ENCODE results near the gene ZNF511.
"Not testable (repeated sequence)": the region's sequence is repeated elsewhere in the genome, so short reads cannot be mapped to it uniquely, and the experiment has no call there.

ZNF511 gene

GRCh38 chr10:133318494-133319127 lies 9.9 kb downstream of the ZNF511 start:
- Histone ChIP-seq H3K4me3 (ENCODE audit: low read depth, low read length) (peak overlapping the region; percentile 72), H3K27ac (ENCODE audit: low read depth, low read length) (no peak overlapping the region), H3K9me3 (ENCODE audit: control insufficient read depth, insufficient read depth, low read length) (no peaks in the 10 kb centered on the region), H3K27me3 (ENCODE audit: control insufficient read depth, insufficient read depth, low read length) (peaks cover 9% of the 10 kb centered on the region), H3K36me3 (ENCODE audit: control insufficient read depth, insufficient read depth, low read length) (no peaks in the 10 kb centered on the region), H3K4me1 (ENCODE audit: control insufficient read depth, insufficient read depth, low read length) (no peaks in the 10 kb centered on the region), H3K9ac (ENCODE audit: low read depth, low read length) (peak overlapping the region; percentile 56; the same call in 1 of the 2 replicates)

DNA sequence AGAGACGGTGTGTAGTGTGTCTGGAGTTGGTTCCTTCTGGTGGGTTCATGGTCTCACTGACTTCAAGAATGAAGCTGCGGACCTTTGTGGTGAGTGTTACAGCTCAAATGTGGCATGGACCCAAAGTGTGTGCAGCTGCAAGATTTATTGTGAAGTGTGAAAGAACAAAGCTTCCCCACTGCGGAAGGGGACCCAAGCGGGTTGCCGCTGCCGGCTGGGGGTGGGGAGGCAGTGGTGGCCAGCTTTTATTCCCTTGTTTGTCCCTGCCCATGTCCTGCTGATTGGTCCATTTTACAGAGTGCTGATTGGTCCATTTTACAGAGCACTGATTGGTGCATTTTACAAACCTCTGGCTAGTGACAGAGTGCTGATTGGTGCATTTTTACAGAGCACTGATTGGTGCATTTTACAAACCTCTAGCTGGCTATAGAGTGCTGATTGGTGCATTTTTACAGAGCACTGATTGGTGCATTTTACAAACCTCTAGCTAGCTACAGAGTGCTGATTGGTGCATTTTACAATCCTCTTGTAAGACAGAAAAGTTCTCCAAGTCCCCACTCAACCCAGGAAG lies 12.2 kb downstream of the ZNF511 start:
- not testable (repeated sequence) for H3K9me3 ChIP-seq (ENCODE audit: control insufficient read depth, insufficient read depth, low read length); H3K4me1 ChIP-seq (ENCODE audit: control insufficient read depth, insufficient read depth, low read length); H3K9ac ChIP-seq (ENCODE audit: low read depth, low read length); H3K36me3 ChIP-seq (ENCODE audit: control insufficient read depth, insufficient read depth, low read length); H3K27ac ChIP-seq (ENCODE audit: low read depth, low read length); H3K4me3 ChIP-seq (ENCODE audit: low read depth, low read length)
- peaks cover 21% of the 10 kb centered on the region for H3K27me3 ChIP-seq (ENCODE audit: control insufficient read depth, insufficient read depth, low read length)

DNA sequence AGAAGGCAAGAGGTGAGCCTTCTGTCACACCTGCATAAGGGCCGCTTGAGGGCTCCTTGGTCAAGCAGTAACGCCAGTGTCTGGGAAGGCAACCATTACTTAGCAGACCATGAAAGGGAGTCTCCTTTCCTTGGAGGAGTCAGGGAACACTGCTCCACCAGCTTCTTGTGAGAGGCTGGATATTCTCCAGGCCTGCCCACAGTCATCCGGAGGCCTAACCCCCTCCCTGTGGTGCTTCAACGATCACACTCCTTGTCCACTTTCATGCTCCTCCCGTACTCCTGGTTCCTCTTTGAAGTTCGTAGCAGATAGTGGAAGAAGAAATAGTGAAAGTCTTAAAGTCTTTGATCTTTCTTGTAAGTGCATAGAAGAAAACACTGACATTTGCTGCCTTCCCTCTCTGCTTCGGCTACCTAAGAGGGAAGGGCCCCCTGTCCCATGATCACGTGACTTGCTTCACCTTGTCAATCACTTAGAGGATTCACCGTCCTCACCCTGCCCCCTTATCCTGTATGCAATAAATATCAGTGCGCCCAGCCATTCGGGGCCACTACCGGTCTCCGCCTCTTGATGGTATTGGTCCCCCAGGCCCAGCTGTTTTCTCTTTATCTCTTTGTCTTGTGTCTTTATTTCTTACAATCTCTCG lies 13.5 kb downstream of the ZNF511 start:
- not testable (repeated sequence) for H3K4me3 ChIP-seq (ENCODE audit: low read depth, low read length); H3K4me1 ChIP-seq (ENCODE audit: control insufficient read depth, insufficient read depth, low read length); H3K9ac ChIP-seq (ENCODE audit: low read depth, low read length); H3K9me3 ChIP-seq (ENCODE audit: control insufficient read depth, insufficient read depth, low read length); H3K36me3 ChIP-seq (ENCODE audit: control insufficient read depth, insufficient read depth, low read length); H3K27ac ChIP-seq (ENCODE audit: low read depth, low read length)
- peaks cover 34% of the 10 kb centered on the region for H3K27me3 ChIP-seq (ENCODE audit: control insufficient read depth, insufficient read depth, low read length)

- peaks cover 11% of the 10 kb centered on the region for H3K4me1 ChIP-seq (ENCODE audit: control insufficient read depth, insufficient read depth, low read length)
- H3K9me3 ChIP-seq (ENCODE audit: control insufficient read depth, insufficient read depth, low read length), result no peaks in the 10 kb centered on the region
- no peaks in the 10 kb centered on the region for H3K36me3 ChIP-seq (ENCODE audit: control insufficient read depth, insufficient read depth, low read length)
- H3K27me3 ChIP-seq (ENCODE audit: control insufficient read depth, insufficient read depth, low read length), result peaks cover 50% of the 10 kb centered on the region
- H3K4me3 ChIP-seq (ENCODE audit: low read depth, low read length), result no peak overlapping the region
- no peak overlapping the region for H3K27ac ChIP-seq (ENCODE audit: low read depth, low read length)
- H3K9ac ChIP-seq (ENCODE audit: low read depth, low read length), result no peak overlapping the region
These were observed 15.6 kb downstream of the ZNF511 start for GRCh38 chr10:133324198-133324792.

DNA sequence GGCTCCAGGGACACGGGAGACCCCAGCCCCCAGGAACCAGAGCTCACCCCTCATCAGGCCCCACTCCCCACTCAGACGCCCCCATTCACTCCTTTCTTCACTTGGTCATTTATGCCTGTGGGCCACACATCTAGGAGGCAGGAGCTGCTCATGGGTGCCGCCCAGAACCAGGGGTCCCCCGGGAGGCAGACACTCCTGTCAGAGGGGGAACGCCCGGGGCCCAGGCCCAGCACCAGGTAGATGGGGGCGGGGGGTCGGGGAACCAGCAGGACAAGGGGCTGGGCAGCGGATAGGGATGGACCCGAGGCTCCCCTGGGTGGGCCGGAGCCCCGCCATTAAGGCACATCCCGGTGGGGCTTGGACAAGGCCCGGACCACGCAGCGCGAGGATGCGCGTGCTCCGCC lies 16.1 kb downstream of the ZNF511 start:
- Histone ChIP-seq H3K36me3 (ENCODE audit: control insufficient read depth, insufficient read depth, low read length) (no peaks in the 10 kb centered on the region), H3K9ac (ENCODE audit: low read depth, low read length) (no peak overlapping the region), H3K4me3 (ENCODE audit: low read depth, low read length) (peak overlapping the region; percentile 60), H3K9me3 (ENCODE audit: control insufficient read depth, insufficient read depth, low read length) (no peaks in the 10 kb centered on the region), H3K27me3 (ENCODE audit: control insufficient read depth, insufficient read depth, low read length) (peaks cover 51% of the 10 kb centered on the region), H3K27ac (ENCODE audit: low read depth, low read length) (no peak overlapping the region), H3K4me1 (ENCODE audit: control insufficient read depth, insufficient read depth, low read length) (peaks cover 15% of the 10 kb centered on the region)

GRCh38 chr10:133325440-133326222 lies 16.9 kb downstream of the ZNF511 start:
- Histone ChIP-seq H3K4me1 (ENCODE audit: control insufficient read depth, insufficient read depth, low read length) (peaks cover 15% of the 10 kb centered on the region), H3K27me3 (ENCODE audit: control insufficient read depth, insufficient read depth, low read length) (peaks cover 54% of the 10 kb centered on the region), H3K9me3 (ENCODE audit: control insufficient read depth, insufficient read depth, low read length) (no peaks in the 10 kb centered on the region), H3K27ac (ENCODE audit: low read depth, low read length) (no peak overlapping the region), H3K9ac (ENCODE audit: low read depth, low read length) (no peak overlapping the region), H3K4me3 (ENCODE audit: low read depth, low read length) (peak overlapping the region; percentile 60), H3K36me3 (ENCODE audit: control insufficient read depth, insufficient read depth, low read length) (no peaks in the 10 kb centered on the region)

DNA sequence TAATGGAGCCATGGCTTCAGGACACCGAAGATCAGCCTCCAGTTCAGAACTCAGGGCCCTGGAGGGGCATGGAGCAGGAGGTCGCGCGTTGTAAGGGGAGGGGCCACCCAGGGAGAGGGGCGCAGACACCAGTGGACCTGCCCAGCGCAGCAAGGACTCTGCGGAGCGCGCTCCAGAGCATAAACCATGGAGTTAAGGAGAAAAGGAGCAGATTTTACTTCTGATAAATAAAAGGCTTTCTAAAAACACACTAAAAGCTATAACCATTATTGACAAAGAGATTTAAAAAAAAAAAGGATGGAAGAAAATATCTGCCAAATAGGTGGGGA lies 17.5 kb downstream of the ZNF511 start:
- Histone ChIP-seq H3K9me3 (ENCODE audit: control insufficient read depth, insufficient read depth, low read length) (no peaks in the 10 kb centered on the region), H3K4me3 (ENCODE audit: low read depth, low read length) (peak overlapping the region; percentile 60), H3K27me3 (ENCODE audit: control insufficient read depth, insufficient read depth, low read length) (peaks cover 59% of the 10 kb centered on the region), H3K36me3 (ENCODE audit: control insufficient read depth, insufficient read depth, low read length) (no peaks in the 10 kb centered on the region), H3K9ac (ENCODE audit: low read depth, low read length) (no peak overlapping the region), H3K4me1 (ENCODE audit: control insufficient read depth, insufficient read depth, low read length) (peaks cover 15% of the 10 kb centered on the region), H3K27ac (ENCODE audit: low read depth, low read length) (no peak overlapping the region)

GRCh38 chr10:133326745-133327650 lies 18.3 kb downstream of the ZNF511 start:
- peaks cover 67% of the 10 kb centered on the region for H3K27me3 ChIP-seq (ENCODE audit: control insufficient read depth, insufficient read depth, low read length)
- H3K4me1 ChIP-seq (ENCODE audit: control insufficient read depth, insufficient read depth, low read length), result peaks cover 15% of the 10 kb centered on the region
- H3K9me3 ChIP-seq (ENCODE audit: control insufficient read depth, insufficient read depth, low read length), result no peaks in the 10 kb centered on the region
- H3K36me3 ChIP-seq (ENCODE audit: control insufficient read depth, insufficient read depth, low read length), result no peaks in the 10 kb centered on the region
- no peak overlapping the region for H3K27ac ChIP-seq (ENCODE audit: low read depth, low read length)
- no peak overlapping the region for H3K4me3 ChIP-seq (ENCODE audit: low read depth, low read length)
- H3K9ac ChIP-seq (ENCODE audit: low read depth, low read length), result no peak overlapping the region

DNA sequence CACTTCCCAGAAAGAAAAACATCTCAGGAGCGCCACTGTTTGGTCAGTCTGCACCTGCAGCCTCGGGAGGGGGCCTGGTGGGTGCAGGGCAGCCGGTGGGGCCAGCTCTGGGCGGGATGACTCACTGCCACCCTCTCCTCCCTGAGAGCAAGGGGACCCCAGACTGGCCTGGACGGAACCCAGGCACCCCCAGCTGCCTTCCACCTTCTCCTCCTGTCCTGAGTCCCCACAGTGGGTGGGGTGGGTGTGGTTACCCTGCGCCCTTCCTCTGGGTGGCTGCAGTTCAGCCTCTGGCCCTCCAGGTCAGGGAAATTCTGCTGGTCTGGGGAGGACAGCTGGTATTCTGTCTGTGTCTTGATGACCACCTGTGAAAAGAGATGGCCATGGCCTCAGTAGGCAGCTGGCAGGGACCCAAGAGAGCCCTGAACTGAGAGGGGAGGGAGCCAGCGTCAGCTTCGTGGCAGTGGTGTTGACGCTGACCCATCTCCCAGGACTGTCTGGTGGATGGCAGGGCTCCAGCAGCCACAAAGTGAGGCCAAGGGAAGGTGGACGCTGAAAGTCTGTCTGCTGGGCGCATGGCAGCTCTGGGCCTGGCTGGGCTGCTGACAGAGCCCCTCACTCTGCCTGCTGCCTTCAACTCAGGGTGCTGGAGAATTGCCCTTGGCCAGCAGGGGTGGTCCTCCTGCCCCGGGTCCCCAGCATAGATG lies 19.1 kb downstream of the ZNF511 start:
- Histone ChIP-seq H3K4me3 (ENCODE audit: low read depth, low read length) (no peak overlapping the region), H3K27ac (ENCODE audit: low read depth, low read length) (no peak overlapping the region), H3K36me3 (ENCODE audit: control insufficient read depth, insufficient read depth, low read length) (no peaks in the 10 kb centered on the region), H3K9me3 (ENCODE audit: control insufficient read depth, insufficient read depth, low read length) (no peaks in the 10 kb centered on the region), H3K4me1 (ENCODE audit: control insufficient read depth, insufficient read depth, low read length) (peaks cover 15% of the 10 kb centered on the region), H3K27me3 (ENCODE audit: control insufficient read depth, insufficient read depth, low read length) (peaks cover 75% of the 10 kb centered on the region), H3K9ac (ENCODE audit: low read depth, low read length) (no peak overlapping the region)

All from HUES48 (cell line).